GM18508 (cell line): Measurements from ENCODE around the gene AKT3.
"Not testable (repeated sequence)": the region's sequence is repeated elsewhere in the genome, so short reads cannot be mapped to it uniquely, and the experiment has no call there.

ENCODE experiments used
- ATAC-seq: cut with Tn5 transposase; IDR thresholded peaks from one replicate; pipeline ENCODE4 v1.9.1; 2021; ENCODE audit warnings: moderate number of reproducible peaks; ENCODE audit not compliant: insufficient read depth, unreplicated experiment

Gene AKT3

GRCh38 chr1:243850202-243850451 lies at the start of gene AKT3:
Gene AKT3 (minus strand): TSS chr1:243850243. CDS start chr1:243843170, 7,073 bp downstream.
- no peak for ATAC-seq

GRCh38 chr1:243898278-243898677 lies 48.2 kb upstream of the AKT3 start:
- no peak for ATAC-seq

- no peak for ATAC-seq
These were observed 46.3 kb upstream of the AKT3 start for GRCh38 chr1:243896313-243896712.

GRCh38 chr1:243892456-243892855 lies 42.4 kb upstream of the AKT3 start:
- ATAC-seq, result no peak

GRCh38 chr1:243890576-243890975 lies 40.5 kb upstream of the AKT3 start:
- no peak for ATAC-seq

- no peak for ATAC-seq
These were observed 35.8 kb upstream of the AKT3 start for GRCh38 chr1:243885806-243886205.

- no peak for ATAC-seq
These were observed 34.6 kb upstream of the AKT3 start for GRCh38 chr1:243884603-243885002.

- ATAC-seq, result no peak
These were observed 33.5 kb upstream of the AKT3 start for GRCh38 chr1:243883551-243883950.

GRCh38 chr1:243882276-243882675 lies 32.2 kb upstream of the AKT3 start:
- no peak for ATAC-seq

- ATAC-seq, result not testable (repeated sequence)
These were observed 27.0 kb upstream of the AKT3 start for GRCh38 chr1:243877058-243877457.

- ATAC-seq, result no peak
These were observed 5.7 kb upstream of the AKT3 start for GRCh38 chr1:243855616-243856318.

- ATAC-seq, result no peak
These were observed 1.7 kb upstream of the AKT3 start for GRCh38 chr1:243851765-243852164.

GRCh38 chr1:243851257-243851756 lies 1.3 kb upstream of the AKT3 start:
- ATAC-seq, result no peak

GRCh38 chr1:243850452-243851256 lies 611 bp upstream of the AKT3 start:
- ATAC-seq, result no peak

GRCh38 chr1:243849421-243850201 lies 432 bp downstream of the AKT3 start:
- ATAC-seq, result no peak

GRCh38 chr1:243848858-243849420 lies 1.1 kb downstream of the AKT3 start:
- ATAC-seq, result no peak

GRCh38 chr1:243848165-243848857 lies 1.7 kb downstream of the AKT3 start:
- ATAC-seq, result no peak

- ATAC-seq, result no peak
These were observed 3.3 kb downstream of the AKT3 start for GRCh38 chr1:243846761-243847160.

- ATAC-seq, result no peak
These were observed 4.2 kb downstream of the AKT3 start for GRCh38 chr1:243845888-243846287.

- ATAC-seq, result no peak
These were observed 5.9 kb downstream of the AKT3 start for GRCh38 chr1:243844186-243844585.
